ENCODE results near the gene PTPRD. TPM values are rescaled to one million over a fixed set of nuclear protein-coding genes. Genes with fewer than 3 reads are reported as not detected.

The PTPRD gene
- total and polyA plus RNA-seq, 2 donors (not counting 1 experiment from before 2014, with no cell fraction given) = 0.35 to 4.8 TPM

DNA sequence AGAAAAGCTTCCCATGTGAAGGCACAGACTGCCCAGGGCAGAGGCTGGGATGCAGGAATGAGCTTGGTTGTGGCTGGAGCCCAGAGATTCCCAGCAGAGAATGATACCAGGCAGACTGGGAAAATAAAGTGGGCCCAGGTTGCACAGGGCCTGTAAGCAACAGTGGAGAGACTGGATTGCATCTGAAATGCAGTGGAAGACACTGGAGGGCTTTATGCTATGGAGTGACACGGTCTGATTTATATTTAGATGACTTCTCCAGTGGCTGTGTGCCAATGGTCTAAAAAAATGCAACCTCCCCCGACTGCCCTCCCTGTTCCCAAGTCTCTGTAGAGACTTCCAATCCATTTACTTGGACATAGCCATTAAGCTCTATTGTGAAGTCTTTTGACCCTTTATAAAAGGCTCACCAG, 1862.2 kb downstream of the PTPRD start:
- H3K4me3 ChIP-seq (replicated peaks in 1 of 4; ENCODE audit: control extremely low read depth in 1 of 4, insufficient read depth in 1 of 4, low read depth in 3 of 4, low read length in 4 of 4) = no peak overlapping the region
- H2AFZ ChIP-seq (ENCODE audit: low read length) = no peak overlapping the region
- H3K4me1 ChIP-seq (ENCODE audit: control insufficient read depth, extremely low read depth, insufficient read depth, low read length) = no peaks in the 10 kb centered on the region
- no peaks in the 10 kb centered on the region for H3K36me3 ChIP-seq (ENCODE audit: control insufficient read depth, insufficient read depth, low read length)
- H3K27ac ChIP-seq (ENCODE audit: insufficient read depth, low read length) = no peak overlapping the region
- no peaks in the 10 kb centered on the region for H3K27me3 ChIP-seq (ENCODE audit: control insufficient read depth, insufficient read depth, low read length)
- no peaks in the 10 kb centered on the region for H4K20me1 ChIP-seq (ENCODE audit: control insufficient read depth, extremely low read depth, insufficient read depth, low read length)
- TF ChIP-seq EZH2 (IDR thresholded peaks at IDR 0.05; ENCODE audit: low read length, missing control alignments) (no peak), CTCF (conservative IDR thresholded peaks at IDR 0.05 in 1 of 2, IDR thresholded peaks at IDR 0.05 in 1 of 2; ENCODE audit: low read depth in 1 of 2, low read length in 2 of 2) (no peak)
- peak; percentile 29 to 38 for DNase-seq (ENCODE audit: low read depth in 2 of 2)
- no peaks in the 10 kb centered on the region for H3K79me2 ChIP-seq (ENCODE audit: control insufficient read depth, insufficient read depth, low read length)
- peak overlapping the region; percentile 37 for H3K4me2 ChIP-seq (ENCODE audit: extremely low read depth, insufficient read depth, low read length)
- no peak overlapping the region for H3K9ac ChIP-seq (ENCODE audit: insufficient read depth, low read length)
- no peaks in the 10 kb centered on the region for H3K9me3 ChIP-seq (ENCODE audit: control insufficient read depth, insufficient read depth, low read depth, low read length)

DNA sequence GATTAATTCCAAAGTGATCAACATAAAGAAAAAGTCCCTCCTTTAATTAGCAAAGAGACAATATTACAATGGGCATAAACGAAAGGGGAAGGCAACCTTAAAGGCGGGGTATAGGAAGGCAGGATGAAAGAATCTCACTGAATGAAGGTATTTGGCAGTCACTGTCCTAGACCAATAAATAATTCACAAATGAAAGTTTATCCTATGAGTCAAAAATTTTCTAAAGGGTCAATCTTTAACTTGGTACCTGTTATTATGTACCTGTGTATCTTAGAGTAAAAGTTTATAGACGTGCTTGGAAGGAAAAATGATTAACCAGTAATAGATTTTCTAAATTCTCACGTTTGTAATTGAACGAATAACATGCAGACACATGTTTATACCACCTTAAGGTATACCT, 1867.5 kb downstream of the PTPRD start:
- no peaks in the 10 kb centered on the region for H3K79me2 ChIP-seq (ENCODE audit: control insufficient read depth, insufficient read depth, low read length)
- H3K4me3 ChIP-seq (replicated peaks in 1 of 4; ENCODE audit: control extremely low read depth in 1 of 4, insufficient read depth in 1 of 4, low read depth in 3 of 4, low read length in 4 of 4) = no peak overlapping the region
- TF ChIP-seq CTCF (conservative IDR thresholded peaks at IDR 0.05 in 1 of 2, IDR thresholded peaks at IDR 0.05 in 1 of 2; ENCODE audit: low read depth in 1 of 2, low read length in 2 of 2) (no peak), EZH2 (IDR thresholded peaks at IDR 0.05; ENCODE audit: low read length, missing control alignments) (no peak)
- no peaks in the 10 kb centered on the region for H4K20me1 ChIP-seq (ENCODE audit: control insufficient read depth, extremely low read depth, insufficient read depth, low read length)
- H3K4me1 ChIP-seq (ENCODE audit: control insufficient read depth, extremely low read depth, insufficient read depth, low read length) = no peaks in the 10 kb centered on the region
- no peak overlapping the region for H3K9ac ChIP-seq (ENCODE audit: insufficient read depth, low read length)
- no peak overlapping the region for H3K4me2 ChIP-seq (ENCODE audit: extremely low read depth, insufficient read depth, low read length)
- no peak overlapping the region for H3K27ac ChIP-seq (ENCODE audit: insufficient read depth, low read length)
- no peak overlapping the region for H2AFZ ChIP-seq (ENCODE audit: low read length)
- no peaks in the 10 kb centered on the region for H3K27me3 ChIP-seq (ENCODE audit: control insufficient read depth, insufficient read depth, low read length)
- H3K9me3 ChIP-seq (ENCODE audit: control insufficient read depth, insufficient read depth, low read depth, low read length) = no peaks in the 10 kb centered on the region
- H3K36me3 ChIP-seq (ENCODE audit: control insufficient read depth, insufficient read depth, low read length) = no peaks in the 10 kb centered on the region
- DNase-seq (ENCODE audit: low read depth in 2 of 2) = no peak

- Histone ChIP-seq H3K27ac (ENCODE audit: insufficient read depth, low read length) (no peak overlapping the region), H4K20me1 (ENCODE audit: control insufficient read depth, extremely low read depth, insufficient read depth, low read length) (no peaks in the 10 kb centered on the region), H2AFZ (ENCODE audit: low read length) (no peak overlapping the region), H3K79me2 (ENCODE audit: control insufficient read depth, insufficient read depth, low read length) (no peaks in the 10 kb centered on the region), H3K4me3 (replicated peaks in 1 of 4; ENCODE audit: control extremely low read depth in 1 of 4, insufficient read depth in 1 of 4, low read depth in 3 of 4, low read length in 4 of 4) (no peak overlapping the region), H3K4me2 (ENCODE audit: extremely low read depth, insufficient read depth, low read length) (no peak overlapping the region), H3K4me1 (ENCODE audit: control insufficient read depth, extremely low read depth, insufficient read depth, low read length) (no peaks in the 10 kb centered on the region), H3K36me3 (ENCODE audit: control insufficient read depth, insufficient read depth, low read length) (no peaks in the 10 kb centered on the region), H3K9me3 (ENCODE audit: control insufficient read depth, insufficient read depth, low read depth, low read length) (no peaks in the 10 kb centered on the region), H3K9ac (ENCODE audit: insufficient read depth, low read length) (no peak overlapping the region), H3K27me3 (ENCODE audit: control insufficient read depth, insufficient read depth, low read length) (no peaks in the 10 kb centered on the region)
- no peak for TF ChIP-seq CTCF (conservative IDR thresholded peaks at IDR 0.05 in 1 of 2, IDR thresholded peaks at IDR 0.05 in 1 of 2; ENCODE audit: low read depth in 1 of 2, low read length in 2 of 2)
- TF ChIP-seq EZH2 (IDR thresholded peaks at IDR 0.05; ENCODE audit: low read length, missing control alignments) = no peak
- DNase-seq (ENCODE audit: low read depth in 2 of 2) = no peak
These were observed 1873.9 kb downstream of the PTPRD start for GRCh38 chr9:8738945-8739344.

Measured in fibroblast of lung (primary cell).